Hippocampal formation (tissue), 2 donors: Measurements from ENCODE around the gene SPARC.

Experiments
- DNase-seq, 2 donors: peaks; one replicate each; lab custom pipeline; 2025; lab: John Stamatoyannopoulos, UW

SPARC gene

DNA sequence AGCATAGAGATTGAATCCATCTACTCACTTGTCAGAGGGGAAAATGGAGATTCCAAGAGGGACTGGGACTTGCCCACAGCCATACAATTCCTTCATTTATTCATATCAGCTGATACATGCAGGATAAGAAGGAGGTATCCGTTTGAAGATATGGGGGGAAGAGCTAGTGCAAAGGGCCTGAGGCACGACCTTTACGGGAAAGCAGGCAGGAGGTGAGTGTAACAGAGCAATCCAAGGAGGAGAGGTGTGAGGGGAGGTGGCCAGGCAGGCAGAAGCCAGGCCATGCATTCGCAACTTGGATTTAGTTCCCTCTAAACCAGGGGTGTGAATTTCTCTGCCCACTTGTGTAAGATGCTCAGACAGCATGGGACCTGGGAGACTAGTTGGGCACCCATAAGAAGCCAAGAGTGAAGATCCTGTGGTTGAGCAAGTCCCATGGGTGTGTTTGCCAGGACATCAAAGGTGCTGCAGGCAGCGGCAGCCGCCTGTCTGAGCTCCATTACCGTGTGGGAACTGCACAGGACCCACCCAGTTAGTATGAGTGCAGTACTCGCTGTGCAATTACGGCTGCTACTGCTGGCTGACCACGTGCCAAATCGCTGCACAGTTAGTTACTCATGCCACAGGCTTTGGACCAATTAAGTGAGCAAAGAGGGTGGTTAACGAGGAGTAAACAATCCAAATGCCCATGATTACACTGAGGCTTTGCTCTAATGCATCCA lies 64.2 kb downstream of the SPARC start:
- DNase-seq, result no peak

DNA sequence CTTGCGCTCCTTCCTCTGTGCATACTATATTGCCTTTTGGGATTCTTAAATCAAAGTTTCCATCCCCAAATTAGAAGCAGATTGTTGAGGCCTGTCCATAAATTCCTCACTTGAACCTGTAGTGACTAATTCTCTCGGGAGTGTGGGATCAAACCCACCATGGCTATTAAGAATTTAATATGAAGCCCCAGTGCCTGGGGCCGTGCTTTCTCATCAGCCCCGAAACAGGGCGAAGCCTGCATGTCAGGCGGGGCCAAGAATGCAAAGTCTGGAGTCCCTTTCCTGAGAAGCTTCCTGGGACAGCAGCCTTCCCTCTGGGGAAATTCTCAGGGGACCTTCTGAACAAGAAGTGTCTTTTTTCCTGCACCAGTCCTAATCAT lies 66.3 kb downstream of the SPARC start:
- no peak for DNase-seq

DNA sequence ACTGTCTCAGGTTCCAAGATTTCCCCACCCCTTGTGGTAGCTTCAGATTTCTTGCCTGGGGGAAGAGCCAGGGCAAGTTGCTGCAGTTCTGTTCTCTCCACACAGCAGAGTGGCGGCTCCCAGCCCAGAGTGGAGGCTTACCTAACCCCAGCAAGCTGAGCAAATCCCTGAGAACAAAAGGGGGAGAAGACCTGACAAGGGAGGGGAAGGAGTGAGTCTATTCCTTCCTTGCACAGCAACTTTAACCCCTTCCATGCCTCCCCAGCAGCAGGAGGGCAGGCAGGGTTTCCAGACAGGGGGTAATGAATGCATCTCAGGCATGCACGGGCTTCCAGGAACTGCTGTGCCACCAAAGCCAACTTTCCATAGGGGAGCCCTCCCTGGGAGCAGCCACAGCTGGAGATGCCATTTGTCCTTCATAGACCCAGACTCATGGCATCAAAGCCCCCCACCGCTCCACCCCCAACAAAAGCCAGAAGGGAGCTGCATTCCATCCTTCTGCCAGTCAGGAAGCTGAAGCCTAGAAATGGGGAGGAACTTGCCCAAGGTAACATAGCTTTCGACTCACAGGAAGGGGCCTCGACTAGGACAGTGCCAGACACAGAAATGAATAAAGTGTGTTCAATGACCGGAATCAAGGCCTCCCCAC lies 66.8 kb downstream of the SPARC start:
- DNase-seq, result no peak

DNA sequence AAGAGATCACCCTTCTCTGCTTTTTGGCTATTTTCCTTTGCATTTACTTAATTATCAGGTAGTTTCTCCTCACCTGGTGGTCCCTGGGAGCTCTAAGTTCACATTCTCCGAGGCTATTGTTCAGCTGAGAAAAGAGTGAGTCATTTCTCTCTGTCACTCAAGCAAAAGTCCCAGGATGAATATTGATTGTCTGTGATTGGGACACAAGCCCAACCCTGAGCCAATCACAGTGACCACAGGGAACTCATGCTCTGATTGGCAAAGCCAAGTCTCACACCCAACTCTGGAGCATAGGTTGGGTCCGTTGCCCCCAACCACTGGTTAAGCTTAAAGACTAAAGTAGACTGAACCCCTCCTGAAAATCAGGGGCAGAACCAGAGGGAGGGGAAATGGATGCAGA lies 67.8 kb downstream of the SPARC start:
- no peak for DNase-seq

DNA sequence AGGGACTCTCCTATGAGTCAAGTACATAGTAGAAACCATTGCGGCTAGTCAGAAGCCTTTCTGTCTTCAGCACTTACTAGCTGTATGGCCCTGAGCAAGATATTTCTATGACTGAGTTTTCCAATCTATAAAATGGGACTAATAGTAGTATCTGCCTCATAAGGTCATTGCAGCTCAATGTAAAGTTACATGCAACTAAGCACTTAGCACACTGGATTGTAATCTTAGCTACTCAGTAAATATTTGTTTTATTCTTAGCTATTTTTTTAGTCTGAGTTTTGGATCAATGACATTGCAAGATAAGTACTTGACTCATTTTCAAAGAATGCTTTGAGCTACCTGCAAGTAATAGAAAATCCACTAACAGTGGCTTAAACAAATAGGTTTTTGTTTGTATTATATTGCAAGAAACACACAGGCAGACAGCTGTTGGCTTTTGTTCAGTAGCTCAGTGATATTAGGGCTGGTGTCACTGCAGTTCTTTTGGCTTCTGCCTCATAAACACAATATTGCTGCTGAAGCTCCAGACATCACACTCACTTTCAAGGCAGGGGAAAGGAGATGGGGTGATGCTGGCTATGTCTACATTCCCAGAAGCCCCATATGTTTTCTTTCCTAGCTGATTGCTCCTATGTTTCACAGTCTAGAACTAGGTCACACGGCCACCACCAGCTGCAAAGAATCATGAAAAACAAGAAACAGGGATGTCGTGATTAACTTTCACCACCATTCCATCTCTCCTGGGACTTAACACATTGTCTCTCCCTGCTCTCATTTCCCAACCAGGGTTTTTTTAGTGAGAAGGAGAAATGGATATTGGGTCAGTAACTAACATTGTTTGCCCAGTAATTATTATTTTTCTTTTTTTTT lies 68.6 kb downstream of the SPARC start:
- DNase-seq, result no peak

DNA sequence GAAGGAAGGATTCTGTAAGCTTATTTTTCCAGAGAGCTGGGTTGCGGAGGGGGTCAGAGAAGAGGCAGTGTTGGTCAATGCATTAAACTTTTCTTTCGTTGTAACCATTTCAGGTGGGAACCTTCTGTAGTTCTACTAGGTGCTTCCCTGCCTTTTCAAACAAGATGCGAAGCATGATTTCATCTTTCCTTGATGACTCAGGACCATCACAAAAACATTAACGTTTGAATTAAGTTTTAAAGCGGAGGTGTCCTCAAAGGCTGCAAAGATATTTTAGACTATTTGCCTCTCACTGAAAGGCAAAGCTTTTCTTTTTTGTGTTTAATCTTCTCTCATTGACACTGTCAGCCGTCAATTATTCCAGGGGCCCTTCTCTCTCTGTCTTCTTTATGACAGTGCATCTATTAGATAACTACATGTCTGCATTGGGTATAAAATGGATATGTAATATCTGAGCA lies 69.3 kb downstream of the SPARC start:
- DNase-seq, result no peak

DNA sequence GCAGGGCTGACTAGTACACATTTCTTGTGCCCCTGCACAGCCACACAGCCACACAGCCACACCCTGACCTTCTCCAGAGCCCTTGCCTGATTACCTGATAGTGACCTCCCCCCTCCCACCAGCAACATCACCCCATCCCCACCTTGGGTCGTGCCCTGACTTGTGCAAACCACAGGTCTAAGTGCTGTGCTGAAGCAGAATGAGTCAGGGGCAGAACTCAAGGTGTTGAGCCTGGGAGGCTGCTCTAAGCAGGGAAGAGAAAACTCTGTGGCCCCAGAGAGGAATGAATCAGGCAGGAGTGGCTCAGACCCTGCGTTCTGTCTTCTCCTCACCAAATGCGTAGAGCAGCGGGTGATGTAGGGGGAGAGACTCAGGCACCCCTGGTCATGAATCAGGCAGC lies 71.3 kb downstream of the SPARC start:
- DNase-seq, result no peak

DNA sequence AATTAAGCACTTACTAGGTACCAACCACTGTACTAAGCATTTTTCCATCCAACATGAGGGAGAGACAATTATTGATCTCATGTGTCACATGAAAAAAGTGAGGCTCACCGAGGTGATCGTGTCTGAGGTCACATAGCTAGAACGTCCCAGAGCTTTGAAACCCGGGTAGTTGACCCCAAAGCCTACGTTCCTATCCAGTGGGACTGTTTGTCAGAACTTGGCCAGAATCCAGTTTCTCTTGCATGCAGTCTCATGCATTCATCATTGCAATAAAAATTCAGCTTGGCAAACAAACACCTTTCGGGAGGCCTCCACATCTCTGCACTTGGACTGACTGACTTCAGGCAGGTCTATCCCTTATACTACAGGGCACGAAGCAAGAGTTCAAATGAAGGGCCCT lies 72.2 kb downstream of the SPARC start:
- DNase-seq, result no peak

DNA sequence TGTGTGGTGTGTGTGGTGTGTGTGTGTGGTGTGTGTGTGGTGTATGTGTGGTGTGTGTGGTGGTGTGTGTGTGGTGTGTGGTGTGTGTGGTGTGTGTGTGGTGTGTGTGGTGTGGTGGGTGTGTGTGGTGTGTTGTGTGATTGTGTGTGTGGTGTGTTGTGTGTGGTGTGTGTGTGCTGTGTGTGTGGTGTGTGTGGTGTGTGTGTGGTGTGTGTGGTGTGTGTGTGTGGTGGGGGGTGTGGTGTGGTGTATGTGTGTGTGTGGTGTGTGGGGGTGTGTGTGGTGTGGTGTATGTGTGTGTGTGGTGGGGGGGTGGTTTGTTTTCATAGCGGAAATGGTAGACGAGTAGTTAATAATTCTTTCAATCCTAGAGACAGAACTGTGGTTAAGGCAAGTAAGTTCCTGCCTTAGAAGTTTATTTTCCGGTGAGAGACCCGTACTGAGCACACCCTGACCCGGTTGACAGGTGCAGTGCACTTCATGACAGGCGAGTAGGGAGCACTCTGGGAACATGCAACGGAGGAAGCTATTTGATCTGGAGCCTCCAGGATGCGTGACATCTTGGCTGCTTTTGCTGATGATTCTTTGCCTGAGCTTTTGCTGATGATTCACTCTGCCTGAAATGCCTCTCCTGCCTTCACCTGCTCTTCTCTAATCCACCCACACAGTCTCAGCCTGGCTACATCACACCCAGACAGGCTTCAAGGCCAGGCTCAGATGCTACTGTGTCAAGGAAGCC lies 73.9 kb downstream of the SPARC start:
- DNase-seq, result no peak

DNA sequence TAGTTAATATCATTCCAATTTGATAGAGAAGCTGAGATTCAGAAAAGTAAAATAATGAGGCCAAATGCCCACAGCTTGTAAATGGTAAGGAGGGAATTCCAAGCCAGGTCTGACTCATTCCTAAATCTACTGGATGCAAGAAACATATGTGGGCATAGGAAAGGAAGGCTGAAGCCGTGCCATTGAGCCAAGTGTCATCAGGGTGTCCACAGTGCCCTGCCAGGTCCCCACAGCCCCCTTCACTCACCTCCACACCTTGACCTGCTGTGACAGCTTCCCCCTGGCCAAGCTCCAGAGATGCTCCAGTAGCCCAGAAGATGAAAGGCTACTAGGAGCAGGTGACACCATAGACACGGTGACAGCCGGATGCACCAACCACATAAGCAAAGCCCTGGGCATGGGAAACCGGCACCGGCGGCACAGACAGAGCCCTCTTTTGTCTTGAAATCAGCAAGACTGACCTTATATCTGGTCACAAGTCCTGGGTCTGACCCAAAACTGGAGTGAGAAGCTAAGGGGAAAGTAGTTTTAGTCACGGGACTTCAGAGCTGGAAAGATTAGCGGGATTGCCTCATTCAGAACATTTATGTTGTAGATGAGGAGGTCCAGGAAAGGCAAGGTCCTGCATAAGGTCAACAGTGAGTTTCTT lies 75.5 kb downstream of the SPARC start:
- DNase-seq, result no peak
